HG02938 (cell line): ENCODE measurements around the gene PSEN1.

Experiments
- ATAC-seq: cut with Tn5 transposase; IDR thresholded peaks from one replicate; pipeline ENCODE4 v1.9.1; 2021; ENCODE audit warnings: mild to moderate bottlenecking, moderate library complexity; ENCODE audit not compliant: unreplicated experiment

Gene PSEN1

DNA sequence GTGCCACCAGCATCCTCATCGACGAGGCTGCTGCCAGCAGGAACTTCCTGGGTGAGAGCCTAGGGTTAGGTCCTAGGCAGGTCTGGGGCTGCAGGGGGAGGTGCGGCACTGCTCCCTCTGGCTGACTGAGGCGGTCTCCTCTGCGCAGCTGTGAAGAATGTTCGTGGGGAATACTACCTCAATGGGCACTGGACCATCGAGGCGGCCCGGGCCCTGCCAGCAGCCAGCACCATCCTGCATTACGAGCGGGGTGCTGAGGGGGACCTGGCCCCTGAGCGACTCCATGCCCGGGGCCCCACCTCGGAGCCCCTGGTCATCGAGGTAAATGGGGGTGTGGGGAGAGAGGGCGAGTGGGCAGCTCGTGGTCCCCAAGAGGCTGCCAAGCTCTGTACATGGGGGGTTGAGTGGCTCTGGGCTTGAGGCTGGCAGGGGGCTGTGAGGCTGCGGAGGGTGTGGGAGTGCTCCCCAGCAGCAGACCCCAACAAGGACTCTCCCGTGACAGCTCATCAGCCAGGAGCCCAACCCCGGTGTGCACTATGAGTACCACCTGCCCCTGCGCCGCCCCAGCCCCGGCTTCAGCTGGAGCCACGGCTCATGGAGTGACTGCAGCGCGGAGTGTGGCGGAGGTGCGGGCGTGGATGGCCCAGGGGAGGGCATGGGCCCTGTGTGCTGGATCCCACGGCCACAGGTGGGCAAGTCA, 115.4 kb downstream of the PSEN1 start:
- ATAC-seq = no peak

DNA sequence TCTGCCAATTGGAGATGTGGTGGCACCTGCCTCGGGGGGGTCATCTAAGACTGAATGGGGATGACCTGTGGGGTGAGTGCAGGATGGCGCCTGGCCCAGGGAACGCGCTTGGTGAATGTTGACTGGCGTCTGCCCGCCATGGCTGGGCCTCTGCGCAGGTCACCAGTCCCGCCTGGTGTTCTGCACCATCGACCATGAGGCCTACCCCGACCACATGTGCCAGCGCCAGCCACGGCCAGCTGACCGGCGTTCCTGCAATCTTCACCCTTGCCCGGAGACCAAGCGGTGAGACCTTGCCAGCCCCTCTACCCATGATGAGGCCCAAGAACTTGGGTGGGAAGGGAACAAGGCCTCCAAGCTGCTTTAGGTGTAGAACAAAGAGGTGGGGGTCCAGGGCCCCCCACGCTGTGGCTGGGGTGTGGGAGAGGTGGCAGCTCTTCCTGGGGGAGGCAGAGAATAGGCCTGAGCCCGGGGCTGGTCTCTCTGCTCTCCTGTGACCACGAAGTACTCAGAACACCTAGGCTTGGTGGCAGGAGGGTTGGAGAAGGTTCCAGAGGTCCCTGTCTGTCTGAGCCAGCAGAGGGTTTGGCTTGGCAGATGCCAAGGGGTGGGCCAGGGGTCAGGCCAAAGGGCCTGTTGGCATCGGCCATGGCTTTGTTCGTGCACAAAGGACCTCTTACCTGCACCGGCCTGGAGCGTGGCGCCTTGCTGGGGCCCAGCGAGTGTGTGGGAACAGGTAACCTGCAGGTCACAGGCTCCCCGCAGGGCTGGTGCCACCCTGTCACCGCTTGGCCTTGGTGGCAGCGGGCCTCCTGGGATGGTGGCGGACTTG, 116.4 kb downstream of the PSEN1 start:
- ATAC-seq = no peak

DNA sequence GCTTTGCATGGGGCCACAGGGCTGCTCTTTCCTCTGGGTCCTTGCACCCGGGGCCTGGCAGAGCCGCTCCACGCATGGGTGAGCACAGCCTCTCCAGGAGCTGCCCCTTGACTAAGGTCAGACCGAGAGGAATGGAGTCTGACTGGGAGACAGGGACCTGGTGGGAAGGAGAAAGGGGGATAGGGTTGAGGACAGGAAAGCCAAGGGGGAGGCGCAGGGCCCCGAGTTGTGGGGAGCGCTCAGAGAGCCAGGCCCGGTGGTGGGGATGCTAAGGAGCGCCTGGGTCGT, 117.0 kb downstream of the PSEN1 start:
- ATAC-seq = no peak

DNA sequence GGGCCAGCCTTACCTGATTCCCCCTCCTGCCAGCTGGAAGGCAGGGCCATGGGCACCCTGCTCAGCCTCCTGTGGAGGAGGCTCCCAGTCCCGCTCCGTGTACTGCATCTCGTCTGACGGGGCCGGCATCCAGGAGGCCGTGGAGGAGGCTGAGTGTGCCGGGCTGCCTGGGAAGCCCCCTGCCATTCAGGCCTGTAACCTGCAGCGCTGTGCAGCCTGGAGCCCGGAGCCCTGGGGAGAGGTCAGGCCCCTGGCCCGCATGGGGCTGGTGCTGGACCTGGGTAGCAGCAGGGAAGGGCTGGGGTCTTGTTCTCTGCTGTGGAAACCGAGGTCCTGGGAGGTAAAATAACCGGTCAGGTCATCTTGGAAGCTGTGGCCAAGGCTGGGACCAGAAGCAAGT, 117.4 kb downstream of the PSEN1 start:
- ATAC-seq = no peak

DNA sequence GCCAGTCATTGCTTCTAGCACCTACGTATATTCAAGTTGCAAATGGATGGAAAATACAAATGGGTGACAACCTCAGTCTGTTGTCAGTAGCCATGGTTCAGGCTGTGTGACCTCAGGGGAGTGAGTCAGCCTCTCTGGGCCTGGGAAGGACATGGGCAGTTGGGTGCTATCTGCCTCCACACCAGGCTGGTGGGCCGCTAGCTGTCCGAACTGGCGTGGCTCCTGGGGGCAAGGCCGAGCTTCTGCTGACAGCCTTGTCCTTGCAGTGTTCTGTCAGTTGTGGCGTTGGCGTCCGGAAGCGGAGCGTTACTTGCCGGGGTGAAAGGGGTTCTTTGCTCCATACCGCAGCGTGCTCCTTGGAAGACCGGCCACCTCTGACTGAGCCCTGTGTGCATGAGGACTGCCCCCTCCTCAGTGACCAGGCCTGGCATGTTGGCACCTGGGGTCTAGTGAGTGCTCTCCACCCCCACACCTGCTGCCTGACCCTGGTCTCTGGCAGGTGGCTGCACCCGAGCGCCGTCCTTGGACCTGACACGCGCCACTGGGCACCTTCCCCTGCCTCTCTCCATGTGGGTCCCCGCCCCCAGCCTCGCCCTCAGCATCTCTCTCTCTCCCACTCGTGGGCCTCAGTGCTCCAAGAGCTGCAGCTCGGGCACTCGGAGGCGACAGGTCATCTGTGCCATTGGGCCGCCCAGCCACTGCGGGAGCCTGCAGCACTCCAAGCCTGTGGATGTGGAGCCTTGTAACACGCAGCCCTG, 118.1 kb downstream of the PSEN1 start:
- no peak for ATAC-seq

DNA sequence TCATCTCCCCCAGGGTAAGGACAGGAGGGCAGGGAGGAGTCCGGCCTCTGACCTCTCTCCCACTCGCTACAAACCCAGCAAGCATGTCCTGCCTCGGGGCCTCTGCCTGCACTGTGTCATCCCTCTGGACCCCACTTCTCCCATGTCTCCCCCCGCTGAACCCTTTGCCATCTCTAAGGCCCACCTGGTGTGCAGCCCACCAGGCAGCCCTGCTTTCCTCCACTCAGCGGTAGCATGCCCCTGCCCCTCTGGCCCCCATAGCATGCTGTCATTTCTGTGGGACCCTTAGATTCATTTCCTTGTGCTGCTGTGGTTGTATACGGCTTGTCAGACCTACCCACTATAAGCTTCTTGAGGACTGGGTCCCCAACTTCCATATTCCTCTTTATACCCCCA, 118.7 kb downstream of the PSEN1 start:
- ATAC-seq = no peak

- no peak for ATAC-seq
These were observed 119.5 kb downstream of the PSEN1 start for GRCh38 chr14:73255693-73256225.

GRCh38 chr14:73258076-73258475, 121.8 kb downstream of the PSEN1 start:
- ATAC-seq = no peak

DNA sequence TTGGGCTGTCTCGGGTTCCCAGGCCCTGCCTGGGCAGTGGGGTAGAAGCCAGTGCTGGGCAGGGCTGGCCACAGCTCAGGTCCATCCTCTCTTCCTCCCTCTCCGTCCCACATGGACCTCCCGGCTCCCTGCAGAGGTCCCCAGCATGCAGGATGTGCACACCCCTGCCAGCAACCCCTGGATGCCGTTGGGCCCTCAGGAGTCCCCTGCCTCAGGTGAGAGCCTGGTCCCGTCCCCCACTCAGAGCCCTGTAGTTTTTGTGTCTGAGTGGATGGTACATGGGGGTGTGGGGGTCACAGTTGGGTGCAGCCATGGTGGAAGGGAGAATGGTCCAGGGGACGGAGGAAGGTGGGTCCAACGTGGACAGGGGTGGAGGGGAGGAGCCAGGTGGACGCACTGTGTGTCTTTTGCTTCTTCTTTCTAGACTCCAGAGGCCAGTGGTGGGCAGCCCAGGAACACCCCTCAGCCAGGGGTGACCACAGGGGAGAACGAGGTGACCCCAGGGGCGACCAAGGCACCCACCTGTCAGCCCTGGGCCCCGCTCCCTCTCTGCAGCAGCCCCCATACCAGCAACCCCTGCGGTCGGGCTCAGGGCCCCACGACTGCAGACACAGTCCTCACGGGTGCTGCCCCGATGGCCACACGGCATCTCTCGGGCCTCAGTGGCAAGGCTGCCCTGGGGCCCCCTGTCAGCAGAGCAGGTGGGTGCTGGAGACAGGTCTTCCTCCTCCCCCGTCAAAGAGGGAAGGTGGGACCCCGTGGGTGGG, 122.7 kb downstream of the PSEN1 start:
- ATAC-seq = no peak

- no peak for ATAC-seq
These were observed 123.5 kb downstream of the PSEN1 start for GRCh38 chr14:73259837-73260236.

- no peak for ATAC-seq
These were observed 124.3 kb downstream of the PSEN1 start for GRCh38 chr14:73260574-73260973.

- no peak for ATAC-seq
These were observed 124.8 kb downstream of the PSEN1 start for GRCh38 chr14:73261075-73261474.

- ATAC-seq = no peak
These were observed 125.5 kb downstream of the PSEN1 start for GRCh38 chr14:73261520-73262426.

DNA sequence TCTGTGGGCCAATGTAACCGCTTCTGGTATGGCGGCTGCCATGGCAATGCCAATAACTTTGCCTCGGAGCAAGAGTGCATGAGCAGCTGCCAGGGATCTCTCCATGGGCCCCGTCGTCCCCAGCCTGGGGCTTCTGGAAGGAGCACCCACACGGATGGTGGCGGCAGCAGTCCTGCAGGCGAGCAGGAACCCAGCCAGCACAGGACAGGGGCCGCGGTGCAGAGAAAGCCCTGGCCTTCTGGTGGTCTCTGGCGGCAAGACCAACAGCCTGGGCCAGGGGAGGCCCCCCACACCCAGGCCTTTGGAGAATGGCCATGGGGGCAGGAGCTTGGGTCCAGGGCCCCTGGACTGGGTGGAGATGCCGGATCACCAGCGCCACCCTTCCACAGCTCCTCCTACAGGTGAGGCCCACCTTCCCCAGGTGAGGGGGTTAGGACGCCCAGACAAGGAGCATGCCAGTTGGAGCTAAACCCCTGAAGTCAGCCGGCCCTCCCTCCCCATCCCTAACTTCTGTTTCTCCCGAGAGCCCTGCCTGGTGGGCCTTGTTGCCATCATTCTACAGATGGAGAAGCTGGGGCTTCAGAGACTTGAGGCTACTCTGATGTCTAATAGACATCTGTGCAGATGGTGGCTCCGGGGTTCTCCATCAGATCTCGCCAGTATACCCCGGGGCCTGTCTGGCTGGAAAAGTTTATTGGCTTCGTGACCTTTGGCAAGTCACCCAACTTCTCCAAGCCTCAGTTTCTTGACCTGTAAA, 126.3 kb downstream of the PSEN1 start:
- no peak for ATAC-seq

- ATAC-seq = no peak
These were observed 127.3 kb downstream of the PSEN1 start for GRCh38 chr14:73263606-73264005.

- ATAC-seq = no peak
These were observed 128.0 kb downstream of the PSEN1 start for GRCh38 chr14:73264080-73264884.

DNA sequence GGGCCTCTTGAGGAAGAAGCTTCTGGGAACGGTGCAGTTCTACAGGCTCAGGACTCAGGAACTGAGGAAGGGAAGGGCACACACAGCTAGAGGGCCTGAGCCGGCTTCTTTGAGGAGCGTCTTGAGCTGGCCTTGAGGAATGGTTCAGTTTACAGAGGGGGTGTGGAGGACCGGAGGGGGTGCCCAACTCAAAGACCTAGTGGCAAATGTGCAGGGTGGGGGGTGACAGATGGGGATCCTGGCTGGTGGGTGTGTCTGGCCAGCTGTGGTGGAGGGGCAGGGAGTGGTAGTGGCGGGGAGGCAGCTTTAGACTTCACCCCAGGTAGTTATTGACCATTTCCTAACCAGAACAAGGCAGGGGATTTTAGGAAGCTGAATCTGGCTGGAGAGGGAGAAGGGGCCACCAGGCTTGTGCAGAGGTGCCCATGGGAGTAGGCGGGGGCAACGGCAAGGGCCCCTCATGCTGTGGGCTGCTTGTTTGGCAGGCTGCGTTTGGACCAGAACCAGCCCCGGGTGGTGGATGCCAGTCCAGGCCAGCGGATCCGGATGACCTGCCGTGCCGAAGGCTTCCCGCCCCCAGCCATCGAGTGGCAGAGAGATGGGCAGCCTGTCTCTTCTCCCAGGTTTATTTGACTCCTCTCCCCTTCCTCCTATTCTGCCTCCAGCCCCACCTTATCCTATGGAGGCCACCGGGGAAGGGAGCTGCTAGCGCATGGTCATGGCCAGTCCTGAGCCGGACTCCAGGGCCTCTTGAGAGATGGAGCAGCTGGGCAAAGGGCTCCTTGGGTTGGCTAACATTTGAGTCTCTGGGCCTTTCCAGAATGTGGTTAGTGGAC, 128.8 kb downstream of the PSEN1 start:
- no peak for ATAC-seq

DNA sequence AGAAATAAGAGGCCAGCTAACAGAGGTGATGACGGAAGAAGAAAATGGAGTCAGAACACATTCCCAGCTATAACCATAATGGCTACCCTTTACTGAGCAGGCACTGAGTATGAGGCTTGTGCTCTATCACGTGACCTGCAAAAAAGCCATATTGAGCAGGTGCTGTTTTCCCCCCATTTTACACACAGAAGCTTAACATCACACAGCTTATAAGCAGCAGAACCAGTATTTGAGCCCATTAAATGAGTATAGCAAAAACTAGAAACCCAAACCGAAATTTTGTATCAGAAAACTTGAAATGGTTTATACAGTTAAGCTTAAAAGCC, 129.4 kb downstream of the PSEN1 start:
- no peak for ATAC-seq
